ENCODE measurements around the gene RTEL1. TPM values are rescaled to one million over a fixed set of nuclear protein-coding genes. Genes with fewer than 3 reads are reported as not detected.

Gene RTEL1
- polyA plus RNA-seq, 3 donors: 1.0 to 15.5 (median 4.8) TPM

GRCh38 chr20:63744574-63745423, 86.7 kb downstream of the RTEL1 start:
- no peak overlapping the region for H3K27ac Mint-ChIP-seq
- TF ChIP-seq CTCF (IDR thresholded peaks at IDR 0.05): no peak
- no peak overlapping the region for H3K27ac ChIP-seq (ENCODE audit: low read depth in 1 of 2, low read length in 2 of 2)
- H3K79me2 ChIP-seq (ENCODE audit: insufficient read depth, low read length): peaks cover 7% of the 10 kb centered on the region
- H3K4me3 ChIP-seq (replicated peaks in 1 of 3; ENCODE audit: low read depth in 2 of 3, low read length in 3 of 3): no peak overlapping the region
- H3K27me3 Mint-ChIP-seq (ENCODE audit: low read depth in 3 of 3): peaks cover 0 to 2% (median 2%) of the 10 kb centered on the region in 3 donors
- H3K27me3 ChIP-seq (ENCODE audit: control insufficient read depth in 2 of 2, insufficient read depth in 2 of 2, low read length in 2 of 2): no peaks in the 10 kb centered on the region
- no peaks in the 10 kb centered on the region for H3K9me3 ChIP-seq (replicated peaks in 1 of 2; ENCODE audit: control insufficient read depth in 1 of 2, insufficient read depth in 1 of 2, low read length in 2 of 2)
- H3K36me3 Mint-ChIP-seq: peaks cover 2 to 8% of the 10 kb centered on the region in 2 donors
- no peak overlapping the region for H3K4me3 Mint-ChIP-seq
- no peak overlapping the region for H2AFZ ChIP-seq (ENCODE audit: insufficient read depth, low read depth, low read length, poor library complexity, severe bottlenecking)
- peaks cover 12 to 17% of the 10 kb centered on the region in 2 donors for H3K4me1 ChIP-seq (ENCODE audit: control insufficient read depth in 1 of 2, insufficient read depth in 2 of 2, low read length in 2 of 2)
- DNase-seq: no peak
- no peak overlapping the region for H3K9ac ChIP-seq (ENCODE audit: insufficient read depth, low read length, poor library complexity, severe bottlenecking)
- H3K4me1 Mint-ChIP-seq: peaks cover 3% of the 10 kb centered on the region
- intact Hi-C loops (cut with micrococcal nuclease): loop anchor here in 1 of 2 donors (5.0 kb wide), 2 partner anchors 87 to 118 kb away; partner anchors contain the start of genes ABHD16B and RTEL1
- no peak overlapping the region for H3K4me2 ChIP-seq (replicated peaks; ENCODE audit: extremely low read depth, low read length, poor library complexity, severe bottlenecking)
- H3K36me3 ChIP-seq (replicated peaks in 1 of 2; ENCODE audit: control insufficient read depth in 1 of 2, insufficient read depth in 2 of 2, low read length in 2 of 2): peaks cover 0 to 9% of the 10 kb centered on the region in 2 donors
- peaks cover 9% of the 10 kb centered on the region for H4K20me1 ChIP-seq (ENCODE audit: insufficient read depth, low read length)
- no peaks in the 10 kb centered on the region for H3K9me3 Mint-ChIP-seq
- 88% methylated on average over 9 of the region's 25 CpGs for WGBS (ENCODE audit: insufficient coverage)

GRCh38 chr20:63745424-63745805, 87.3 kb downstream of the RTEL1 start:
- intact Hi-C loops (cut with micrococcal nuclease): no loop called here
- H3K4me3 Mint-ChIP-seq: no peak overlapping the region
- peaks cover 2 to 8% of the 10 kb centered on the region in 2 donors for H3K36me3 Mint-ChIP-seq
- TF ChIP-seq CTCF (IDR thresholded peaks at IDR 0.05): no peak
- H3K4me2 ChIP-seq (replicated peaks; ENCODE audit: extremely low read depth, low read length, poor library complexity, severe bottlenecking): no peak overlapping the region
- H3K27ac Mint-ChIP-seq: no peak overlapping the region
- H3K27me3 ChIP-seq (ENCODE audit: control insufficient read depth in 2 of 2, insufficient read depth in 2 of 2, low read length in 2 of 2): no peaks in the 10 kb centered on the region
- peaks cover 3% of the 10 kb centered on the region for H3K4me1 Mint-ChIP-seq
- H3K27me3 Mint-ChIP-seq (ENCODE audit: low read depth in 3 of 3): peaks cover 1 to 2% (median 2%) of the 10 kb centered on the region in 3 donors
- no peaks in the 10 kb centered on the region for H3K9me3 ChIP-seq (replicated peaks in 1 of 2; ENCODE audit: control insufficient read depth in 1 of 2, insufficient read depth in 1 of 2, low read length in 2 of 2)
- peaks cover 7% of the 10 kb centered on the region for H3K79me2 ChIP-seq (ENCODE audit: insufficient read depth, low read length)
- H4K20me1 ChIP-seq (ENCODE audit: insufficient read depth, low read length): peaks cover 9% of the 10 kb centered on the region
- H3K9ac ChIP-seq (ENCODE audit: insufficient read depth, low read length, poor library complexity, severe bottlenecking): no peak overlapping the region
- no peak overlapping the region for H3K27ac ChIP-seq (ENCODE audit: low read depth in 1 of 2, low read length in 2 of 2)
- no peaks in the 10 kb centered on the region for H3K9me3 Mint-ChIP-seq
- DNase-seq: no peak
- H2AFZ ChIP-seq (ENCODE audit: insufficient read depth, low read depth, low read length, poor library complexity, severe bottlenecking): no peak overlapping the region
- H3K4me3 ChIP-seq (replicated peaks in 1 of 3; ENCODE audit: low read depth in 2 of 3, low read length in 3 of 3): no peak overlapping the region
- H3K4me1 ChIP-seq (ENCODE audit: control insufficient read depth in 1 of 2, insufficient read depth in 2 of 2, low read length in 2 of 2): peaks cover 12 to 14% of the 10 kb centered on the region in 2 donors
- 93% methylated on average over 5 of the region's 15 CpGs for WGBS (ENCODE audit: insufficient coverage)
- H3K36me3 ChIP-seq (replicated peaks in 1 of 2; ENCODE audit: control insufficient read depth in 1 of 2, insufficient read depth in 2 of 2, low read length in 2 of 2): peaks cover 0 to 9% of the 10 kb centered on the region in 2 donors

Small RNA genes lying within 50 kb of the gene (small RNA-seq; reads per million reads assigned to genes)
- gene LIME1 (ENCODE audit: insufficient read length, low read depth) (not detected), gene TNFRSF6B (ENCODE audit: insufficient read length, low read depth) (not detected)

Other genes with a start within 250 kb of the RTEL1 start
- gene KCNQ2, start 185.7 kb upstream of the RTEL1 start, polyA plus RNA-seq: not detected
- gene EEF1A2, start 159.2 kb upstream of the RTEL1 start, polyA plus RNA-seq: under 1 TPM in 1 of 3 donors, not detected in 2; 0.08 TPM
- 10 to 100 TPM; 13.4 to 39.9 (median 26.1) TPM for gene PPDPF, start 137.5 kb upstream of the RTEL1 start, polyA plus RNA-seq
- gene PTK6, start 120.9 kb upstream of the RTEL1 start, polyA plus RNA-seq: 1 to 10 TPM in 2 of 3 donors, under 1 TPM in 1; 0.66 to 4.1 (median 1.5) TPM
- not detected for gene SRMS, start 110.6 kb upstream of the RTEL1 start, polyA plus RNA-seq
- under 1 TPM in 1 of 3 donors, not detected in 2; 0.23 TPM for gene FNDC11, start 104.2 kb upstream of the RTEL1 start, polyA plus RNA-seq
- gene HELZ2, start 84.1 kb upstream of the RTEL1 start, polyA plus RNA-seq: 10 to 100 TPM in 1 of 3 donors, 1 to 10 TPM in 2; 3.0 to 15.5 (median 3.3) TPM
- gene GMEB2, start 31.2 kb upstream of the RTEL1 start, polyA plus RNA-seq: 10 to 100 TPM in 1 of 3 donors, 1 to 10 TPM in 2; 2.7 to 11.7 (median 3.8) TPM
- gene STMN3, start 4.9 kb upstream of the RTEL1 start, polyA plus RNA-seq: 1 to 10 TPM in 1 of 3 donors, under 1 TPM in 2; 0.10 to 8.1 (median 0.15) TPM
- gene TNFRSF6B, start 38.3 kb downstream of the RTEL1 start, polyA plus RNA-seq: 1 to 10 TPM in 1 of 3 donors, not detected in 2; 6.5 TPM
- gene ARFRP1, start 49.7 kb downstream of the RTEL1 start, polyA plus RNA-seq: 10 to 100 TPM; 18.2 to 31.1 (median 20.7) TPM
- gene ZGPAT, start 49.7 kb downstream of the RTEL1 start, polyA plus RNA-seq: 10 to 100 TPM; 24.2 to 58.6 (median 28.3) TPM
- gene LIME1, start 78.4 kb downstream of the RTEL1 start, polyA plus RNA-seq: 1 to 10 TPM in 1 of 3 donors, under 1 TPM in 2; 0.39 to 8.8 (median 0.62) TPM
- 10 to 100 TPM in 1 of 3 donors, 1 to 10 TPM in 1, under 1 TPM in 1; 0.46 to 21.0 (median 1.5) TPM for gene SLC2A4RG, start 81.5 kb downstream of the RTEL1 start, polyA plus RNA-seq
- 1 to 10 TPM in 1 of 3 donors, under 1 TPM in 2; 0.07 to 2.3 (median 0.37) TPM for gene ZBTB46, start 173.0 kb downstream of the RTEL1 start, polyA plus RNA-seq
- gene ABHD16B, start 203.2 kb downstream of the RTEL1 start, polyA plus RNA-seq: not detected
- 100 to 1,000 TPM; 137 to 167 (median 144) TPM for gene TPD52L2, start 207.0 kb downstream of the RTEL1 start, polyA plus RNA-seq
- 10 to 100 TPM in 1 of 3 donors, 1 to 10 TPM in 2; 5.9 to 44.4 (median 7.4) TPM for gene DNAJC5, start 236.8 kb downstream of the RTEL1 start, polyA plus RNA-seq